Fibroblast of lung (primary cell): ENCODE measurements around the gene CSTA.

Experiments
- CTCF ChIP-seq, 2 donors: IDR thresholded peaks in 1 of 2; conservative IDR thresholded peaks in 1 of 2; 1 replicate in 1 of 2; 2 replicates in 1 of 2; pipeline ENCODE4 v1.5.1; 2011 to 2012; ENCODE audit warnings: low read length in 2 of 2, control low read depth in 1 of 2, inconsistent platforms in 1 of 2, low read depth in 1 of 2, mild to moderate bottlenecking in 1 of 2
- EZH2 ChIP-seq: IDR thresholded peaks from 2 replicates; pipeline ENCODE4 v1.5.1; 2012; ENCODE audit warnings: low read length, control low read depth, mild to moderate bottlenecking; ENCODE audit errors: missing control alignments

GRCh38 chr3:122298239-122298638 is 26.8 kb upstream of the CSTA start:
- TF ChIP-seq CTCF (conservative IDR thresholded peaks at IDR 0.05 in 1 of 2, IDR thresholded peaks at IDR 0.05 in 1 of 2; ENCODE audit: low read depth in 1 of 2, low read length in 2 of 2), result no peak
- TF ChIP-seq EZH2, result no peak
